CD4-positive, alpha-beta T cell treated with Interleukin-1 beta for 1 hour (primary cell): ENCODE results near the gene OMA1.
"Not testable (repeated sequence)": the region's sequence is repeated elsewhere in the genome, so short reads cannot be mapped to it uniquely, and the experiment has no call there.

Experiments used
- DNase-seq, 2 donors: peaks; one replicate each; pipeline ENCODE4 v3.0.0-alpha.2; 2020 to 2022

OMA1 gene

GRCh38 chr1:58573705-58574591 is 27.4 kb upstream of the OMA1 start:
- peak; percentile 7 to 46 for DNase-seq

- no peak for DNase-seq
Observed at GRCh38 chr1:58573138-58573537, 26.6 kb upstream of the OMA1 start.

- DNase-seq, result no peak
Observed at GRCh38 chr1:58572690-58573089, 26.2 kb upstream of the OMA1 start.

GRCh38 chr1:58571616-58572015 is 25.1 kb upstream of the OMA1 start:
- DNase-seq, result no peak

GRCh38 chr1:58570817-58571216 is 24.3 kb upstream of the OMA1 start:
- no peak for DNase-seq

- no peak for DNase-seq
Observed at GRCh38 chr1:58570094-58570493, 23.6 kb upstream of the OMA1 start.

- no peak for DNase-seq
Observed at GRCh38 chr1:58568911-58569310, 22.4 kb upstream of the OMA1 start.

GRCh38 chr1:58568271-58568860 is 21.8 kb upstream of the OMA1 start:
- no peak for DNase-seq

- no peak for DNase-seq
Observed at GRCh38 chr1:58566339-58566738, 19.8 kb upstream of the OMA1 start.

GRCh38 chr1:58563715-58564114 is 17.2 kb upstream of the OMA1 start:
- DNase-seq, result not testable (repeated sequence)

GRCh38 chr1:58561633-58562032 is 15.1 kb upstream of the OMA1 start:
- DNase-seq, result no peak

GRCh38 chr1:58555393-58555792 is 8.9 kb upstream of the OMA1 start:
- no peak for DNase-seq

- no peak for DNase-seq
Observed at GRCh38 chr1:58551186-58552140, 4.9 kb upstream of the OMA1 start.

GRCh38 chr1:58549291-58549690 is 2.8 kb upstream of the OMA1 start:
- not testable (repeated sequence) for DNase-seq

GRCh38 chr1:58548371-58548770 is 1.8 kb upstream of the OMA1 start:
- DNase-seq, result no peak

- DNase-seq, result peak; percentile 80 to 85
Observed at GRCh38 chr1:58545591-58546519, 671 bp downstream of the OMA1 start.

- no peak for DNase-seq
Observed at GRCh38 chr1:58543260-58543659, 3.3 kb downstream of the OMA1 start.

- no peak for DNase-seq
Observed at GRCh38 chr1:58539553-58539952, 7.0 kb downstream of the OMA1 start.

GRCh38 chr1:58538821-58539220 is 7.7 kb downstream of the OMA1 start:
- no peak for DNase-seq

GRCh38 chr1:58531842-58532241 is 14.7 kb downstream of the OMA1 start:
- not testable (repeated sequence) for DNase-seq

GRCh38 chr1:58529284-58529683 is 17.2 kb downstream of the OMA1 start:
- no peak for DNase-seq

- DNase-seq, result no peak
Observed at GRCh38 chr1:58528518-58528917, 18.0 kb downstream of the OMA1 start.
